T-helper 1 cell treated with Interleukin-12 subunit alpha and Interleukin-12 subunit beta and Interleukin-4 antibody, amounts not matched to agents 30 μg/mL and 1 μg/mL, for 36 hours (primary cell): Measurements from ENCODE around the gene EDN3.
"Not testable (repeated sequence)": the region's sequence is repeated elsewhere in the genome, so short reads cannot be mapped to it uniquely, and the experiment has no call there.

ENCODE experiments used
- H3K27ac Mint-ChIP-seq: one replicate; pipeline ENCODE4 v1.8.0; 2021; ENCODE audit warnings: mild to moderate bottlenecking, mixed read lengths
- H3K27me3 Mint-ChIP-seq: one replicate; pipeline ENCODE4 v1.8.0; 2021; ENCODE audit warnings: low read depth, mixed read lengths
- H3K36me3 Mint-ChIP-seq: one replicate; pipeline ENCODE4 v1.8.0; 2021; ENCODE audit warnings: low read depth, mixed read lengths
- H3K4me1 Mint-ChIP-seq: one replicate; pipeline ENCODE4 v1.8.0; 2021; ENCODE audit warnings: low read depth, mixed read lengths
- H3K4me3 Mint-ChIP-seq: one replicate; pipeline ENCODE4 v1.8.0; 2021; ENCODE audit warnings: mild to moderate bottlenecking, moderate library complexity, mixed read lengths
- H3K9me3 Mint-ChIP-seq: one replicate; pipeline ENCODE4 v1.8.0; 2021; ENCODE audit warnings: mixed read lengths

EDN3 gene

DNA sequence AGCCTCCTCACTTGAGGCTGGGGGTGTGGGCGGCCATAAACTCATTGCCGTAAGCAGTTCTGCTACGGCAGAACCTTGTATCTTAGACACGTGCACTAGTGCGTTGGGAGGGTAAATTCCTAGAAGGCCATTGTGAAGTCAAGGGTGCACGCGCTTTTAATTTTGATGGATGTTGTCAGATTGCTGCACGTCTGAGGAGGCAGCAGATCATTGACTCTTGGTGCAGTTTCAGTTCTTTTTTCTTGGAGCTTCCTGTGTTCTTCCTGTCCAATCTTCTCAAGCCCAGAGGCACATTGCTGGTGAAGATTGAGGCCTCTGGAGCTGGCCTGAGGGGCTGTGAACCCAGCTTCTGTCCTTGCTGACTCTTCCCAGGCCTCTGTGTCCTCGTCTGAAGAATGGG is 58.4 kb downstream of the EDN3 start:
- H3K9me3 Mint-ChIP-seq, H3K36me3 Mint-ChIP-seq, H3K27me3 Mint-ChIP-seq, H3K4me1 Mint-ChIP-seq, H3K27ac Mint-ChIP-seq, H3K4me3 Mint-ChIP-seq: not testable (repeated sequence)

- Mint-ChIP-seq H3K36me3 (no peaks in the 10 kb centered on the region), H3K9me3 (no peaks in the 10 kb centered on the region), H3K4me3 (no peak overlapping the region), H3K27me3 (peaks cover 4% of the 10 kb centered on the region), H3K4me1 (no peaks in the 10 kb centered on the region), H3K27ac (no peak overlapping the region)
These were observed 59.7 kb downstream of the EDN3 start for GRCh38 chr20:59359906-59360725.

DNA sequence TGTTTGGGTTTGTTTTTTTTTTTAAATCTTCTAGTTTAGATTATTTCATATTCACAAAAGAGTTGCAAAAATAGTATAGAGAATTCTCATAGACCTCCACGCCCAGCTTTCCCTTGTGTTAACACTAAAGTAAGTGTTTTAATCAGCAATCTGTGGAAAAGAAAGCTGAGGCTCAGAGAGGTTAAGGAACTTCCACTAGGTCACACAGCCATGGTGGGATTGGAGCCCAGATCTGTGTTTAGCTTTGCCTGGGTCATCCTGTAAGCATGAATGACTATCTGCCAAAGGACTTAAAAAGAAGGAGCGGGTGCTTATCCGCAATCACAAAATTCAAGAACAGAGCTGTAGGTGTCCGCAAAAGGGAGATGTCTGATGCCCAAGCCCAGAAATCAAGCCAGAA is 60.5 kb downstream of the EDN3 start:
- no peaks in the 10 kb centered on the region for H3K4me1 Mint-ChIP-seq
- no peaks in the 10 kb centered on the region for H3K9me3 Mint-ChIP-seq
- H3K27me3 Mint-ChIP-seq: peaks cover 4% of the 10 kb centered on the region
- H3K36me3 Mint-ChIP-seq: no peaks in the 10 kb centered on the region
- H3K27ac Mint-ChIP-seq: no peak overlapping the region
- H3K4me3 Mint-ChIP-seq: no peak overlapping the region

DNA sequence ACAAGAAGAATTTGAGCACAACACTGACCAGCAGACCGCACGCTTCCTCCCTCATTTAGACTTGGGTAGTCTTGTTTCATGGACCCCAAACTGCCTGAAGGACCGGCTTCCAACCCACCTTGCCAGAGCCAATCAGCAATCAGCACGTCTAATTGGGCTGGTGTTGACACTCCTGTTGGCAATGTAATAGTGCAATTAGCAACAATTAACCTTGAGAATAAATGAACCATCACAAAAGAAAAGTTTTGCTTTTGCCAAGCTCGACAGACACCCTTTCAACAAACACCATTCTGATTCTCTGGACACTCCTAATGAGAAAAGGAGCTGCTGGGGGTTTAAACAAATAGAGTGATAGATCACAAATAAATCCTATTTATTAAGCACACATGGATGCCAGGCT is 61.0 kb downstream of the EDN3 start:
- no peaks in the 10 kb centered on the region for H3K4me1 Mint-ChIP-seq
- H3K4me3 Mint-ChIP-seq: no peak overlapping the region
- H3K27ac Mint-ChIP-seq: no peak overlapping the region
- H3K9me3 Mint-ChIP-seq: no peaks in the 10 kb centered on the region
- H3K27me3 Mint-ChIP-seq: peaks cover 4% of the 10 kb centered on the region
- H3K36me3 Mint-ChIP-seq: no peaks in the 10 kb centered on the region

DNA sequence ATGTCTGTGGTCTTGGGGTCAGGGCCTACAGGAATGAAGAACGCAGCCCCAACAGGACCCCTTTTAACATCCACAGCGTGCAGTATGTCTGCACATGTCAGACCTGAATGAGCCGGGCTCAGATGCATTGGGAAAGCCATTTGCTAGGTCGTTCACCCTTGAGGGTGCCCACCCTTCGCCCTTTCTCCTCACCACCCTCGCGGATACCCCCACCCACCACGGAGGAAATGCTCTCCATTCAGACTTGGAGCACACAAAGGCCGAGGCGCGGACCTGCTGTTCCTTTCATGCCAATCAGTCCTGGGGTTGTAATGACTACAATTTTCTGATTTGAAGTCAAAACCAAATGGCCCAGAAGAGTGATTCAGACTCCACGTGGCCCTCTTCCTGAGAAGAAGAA is 62.7 kb downstream of the EDN3 start:
- no peaks in the 10 kb centered on the region for H3K36me3 Mint-ChIP-seq
- no peaks in the 10 kb centered on the region for H3K9me3 Mint-ChIP-seq
- H3K4me1 Mint-ChIP-seq: no peaks in the 10 kb centered on the region
- no peak overlapping the region for H3K27ac Mint-ChIP-seq
- no peak overlapping the region for H3K4me3 Mint-ChIP-seq
- H3K27me3 Mint-ChIP-seq: peaks cover 8% of the 10 kb centered on the region

DNA sequence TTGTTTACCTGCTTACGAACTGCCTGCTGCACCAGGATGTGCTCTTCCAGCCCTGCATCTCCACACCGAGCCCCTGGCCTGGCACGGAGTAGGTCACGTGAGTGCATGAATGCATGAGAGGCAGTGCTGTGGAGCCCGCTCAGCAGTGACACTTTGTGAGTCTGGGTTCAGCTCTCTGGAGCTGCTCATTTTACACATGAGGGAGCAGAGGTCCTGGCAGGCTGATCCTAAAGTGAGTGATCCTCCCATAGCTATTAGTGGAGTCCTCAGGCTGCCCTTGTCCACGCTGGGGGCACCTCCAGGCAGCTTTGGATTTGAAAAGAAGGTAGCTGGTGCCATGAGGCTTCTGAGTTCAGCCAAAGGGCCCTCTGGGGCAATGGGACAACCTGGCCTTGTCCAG is 64.2 kb downstream of the EDN3 start:
- H3K4me1 Mint-ChIP-seq: no peaks in the 10 kb centered on the region
- H3K27ac Mint-ChIP-seq: no peak overlapping the region
- H3K27me3 Mint-ChIP-seq: peaks cover 8% of the 10 kb centered on the region
- H3K36me3 Mint-ChIP-seq: no peaks in the 10 kb centered on the region
- H3K9me3 Mint-ChIP-seq: no peaks in the 10 kb centered on the region
- H3K4me3 Mint-ChIP-seq: no peak overlapping the region

GRCh38 chr20:59365611-59366285 is 65.3 kb downstream of the EDN3 start:
- H3K27ac Mint-ChIP-seq: no peak overlapping the region
- H3K27me3 Mint-ChIP-seq: peaks cover 10% of the 10 kb centered on the region
- H3K4me3 Mint-ChIP-seq: no peak overlapping the region
- H3K36me3 Mint-ChIP-seq: no peaks in the 10 kb centered on the region
- no peaks in the 10 kb centered on the region for H3K9me3 Mint-ChIP-seq
- H3K4me1 Mint-ChIP-seq: no peaks in the 10 kb centered on the region

DNA sequence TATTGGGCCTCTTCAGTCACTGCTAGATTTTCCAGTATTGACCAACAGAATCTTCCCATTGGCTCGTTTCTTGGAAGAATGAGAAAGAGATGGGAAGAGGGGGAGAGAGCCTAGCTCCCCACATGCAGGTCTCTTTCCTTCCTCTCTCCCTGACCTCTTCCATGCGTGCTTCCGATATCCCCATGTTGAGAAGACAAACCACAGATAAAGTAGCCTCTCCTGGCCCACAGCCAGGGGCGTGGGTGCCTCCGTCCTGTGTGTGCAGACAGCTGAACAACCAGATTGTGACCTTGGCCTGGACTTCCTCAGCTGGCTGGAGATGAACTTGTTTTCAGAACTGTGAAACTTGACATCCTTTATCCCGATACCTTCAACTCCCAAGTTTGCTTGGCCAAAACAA is 71.0 kb downstream of the EDN3 start:
- Mint-ChIP-seq H3K4me3 (no peak overlapping the region), H3K27me3 (peaks cover 23% of the 10 kb centered on the region), H3K9me3 (no peaks in the 10 kb centered on the region), H3K4me1 (no peaks in the 10 kb centered on the region), H3K27ac (no peak overlapping the region), H3K36me3 (no peaks in the 10 kb centered on the region)

DNA sequence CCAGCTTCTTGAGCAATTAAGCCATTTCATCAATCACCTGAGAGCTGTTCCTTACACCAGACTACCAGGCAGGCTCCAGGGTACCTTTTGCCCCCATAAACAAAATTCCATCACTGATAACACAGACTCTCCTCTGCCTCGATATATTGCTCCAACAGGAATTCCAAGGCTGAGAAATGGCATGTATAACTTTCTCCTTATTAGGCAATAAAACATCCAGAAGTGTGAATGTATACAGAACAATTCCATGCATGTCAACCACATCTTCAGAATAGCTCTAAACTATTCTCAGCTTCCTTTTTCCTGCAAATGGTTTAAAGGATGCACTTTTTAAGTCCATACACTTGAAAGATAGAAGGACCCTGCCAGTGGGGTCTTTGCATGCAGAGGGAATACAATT is 73.8 kb downstream of the EDN3 start:
- no peaks in the 10 kb centered on the region for H3K36me3 Mint-ChIP-seq
- no peaks in the 10 kb centered on the region for H3K9me3 Mint-ChIP-seq
- H3K4me3 Mint-ChIP-seq: no peak overlapping the region
- H3K4me1 Mint-ChIP-seq: peaks cover 4% of the 10 kb centered on the region
- peaks cover 19% of the 10 kb centered on the region for H3K27me3 Mint-ChIP-seq
- no peak overlapping the region for H3K27ac Mint-ChIP-seq

DNA sequence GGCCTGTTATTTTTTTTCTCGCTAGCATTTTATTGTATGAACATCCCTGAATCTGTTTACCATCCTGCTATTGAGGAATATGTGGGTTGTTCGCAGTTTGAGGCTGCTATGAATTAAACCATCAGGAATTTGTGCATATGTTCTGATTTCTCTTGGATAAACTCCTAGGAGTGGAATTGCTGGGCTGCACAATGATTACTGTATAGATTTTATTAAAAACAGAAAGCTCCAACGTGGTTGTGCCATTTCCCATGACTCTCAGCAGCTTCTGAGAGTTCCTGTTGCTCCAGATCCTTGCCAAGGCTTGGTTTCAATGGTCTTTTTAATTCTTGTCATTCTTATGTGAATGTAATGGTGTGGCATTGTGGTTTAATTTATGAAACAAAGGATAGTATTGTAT is 75.1 kb downstream of the EDN3 start:
- H3K27ac Mint-ChIP-seq: no peak overlapping the region
- H3K36me3 Mint-ChIP-seq: no peaks in the 10 kb centered on the region
- peaks cover 4% of the 10 kb centered on the region for H3K4me1 Mint-ChIP-seq
- H3K9me3 Mint-ChIP-seq: no peaks in the 10 kb centered on the region
- H3K27me3 Mint-ChIP-seq: peaks cover 19% of the 10 kb centered on the region
- no peak overlapping the region for H3K4me3 Mint-ChIP-seq
